Smooth muscle cell (in vitro differentiated cells): ENCODE measurements around the gene PDZD11. TPM values are rescaled to one million over a fixed set of nuclear protein-coding genes. Genes with fewer than 3 reads are reported as not detected.

Experiments used
- DNase-seq: peaks from one replicate; lab custom pipeline; 2025; ENCODE audit not compliant: unreplicated experiment; lab: John Stamatoyannopoulos, UW
- H2AFZ ChIP-seq: fragments of 200-600 bp; sonication (generic); 2 replicates; pipeline ENCODE4 v1.6.0; 2016; ENCODE audit warnings: antibody characterized with exemption, low read depth, mild to moderate bottlenecking
- H3F3A ChIP-seq: fragments of 200-600 bp; sonication (generic); 2 replicates; pipeline ENCODE4 v1.6.0; 2017; ENCODE audit warnings: antibody characterized with exemption, low read depth
- H3K27ac ChIP-seq: fragments of 200-600 bp; sonication (generic); 2 replicates; pipeline ENCODE4 v1.5.1; 2016; ENCODE audit warnings: low read depth, mild to moderate bottlenecking
- H3K27me3 ChIP-seq: fragments of 200-600 bp; sonication (generic); 2 replicates; pipeline ENCODE4 v1.6.1; 2016; ENCODE audit warnings: low read depth, mild to moderate bottlenecking
- H3K36me3 ChIP-seq: fragments of 200-600 bp; sonication (generic); 2 replicates; pipeline ENCODE4 v1.5.1; 2016; ENCODE audit warnings: low read depth
- H3K4me1 ChIP-seq: fragments of 200-600 bp; sonication (generic); 2 replicates; pipeline ENCODE4 v1.5.1; 2016; ENCODE audit warnings: low read depth
- H3K4me2 ChIP-seq: fragments of 200-600 bp; sonication (generic); 2 replicates; pipeline ENCODE4 v1.6.0; 2016; ENCODE audit warnings: mild to moderate bottlenecking
- H3K4me3 ChIP-seq: fragments of 200-600 bp; sonication (generic); 2 replicates; pipeline ENCODE4 v1.5.1; 2016; ENCODE audit warnings: mild to moderate bottlenecking
- H3K79me2 ChIP-seq: fragments of 200-600 bp; sonication (generic); 2 replicates; pipeline ENCODE4 v1.6.0; 2016; ENCODE audit warnings: low read depth, mild to moderate bottlenecking
- H3K9ac ChIP-seq: fragments of 200-600 bp; sonication (generic); 2 replicates; pipeline ENCODE4 v1.6.0; 2016; ENCODE audit warnings: low read depth
- H3K9me3 ChIP-seq: fragments of 200-600 bp; sonication (generic); replicated peaks from 2 replicates; pipeline ENCODE4 v1.5.1; 2016; ENCODE audit warnings: low read depth
- H4K20me1 ChIP-seq: fragments of 200-600 bp; sonication (generic); 2 replicates; pipeline ENCODE4 v1.6.0; 2016; ENCODE audit warnings: low read depth
- WGBS: methylation state at CpG from one replicate; pipeline ENCODE4 v1.1.7; 2016; ENCODE audit warnings: low lambda C conversion rate; 5-methylcytosine and 5-hydroxymethylcytosine counted together
- polyA plus RNA-seq: library from polyadenylated mRNA; unstranded; fragments of >200 nt; fragmentation: Nextera tagmentation; extraction: Ambion mirVana; gene quantifications from 2 replicates; pipeline ENCODE4 v1.2.1, GENCODE V29; 2016
- total RNA-seq: library from RNA; depleted of rRNA; stranded (reverse); fragments of >200 nt; gene quantifications from 2 replicates; pipeline ENCODE4 v1.2.3, GENCODE V29; 2014
- TF ChIP-seq, protein P1 (sequence below): fragments of 200-600 bp; sonication (generic); IDR thresholded peaks from 2 replicates; pipeline ENCODE4 v1.5.1; 2017; ENCODE audit warnings: borderline replicate concordance, mild to moderate bottlenecking, antibody characterized with exemption; ENCODE audit not compliant: insufficient read depth, poor library complexity, severe bottlenecking

PDZD11 gene
- total and polyA plus RNA-seq, 2 experiments from 2014 or later: 63.1 to 69.7 TPM

DNA sequence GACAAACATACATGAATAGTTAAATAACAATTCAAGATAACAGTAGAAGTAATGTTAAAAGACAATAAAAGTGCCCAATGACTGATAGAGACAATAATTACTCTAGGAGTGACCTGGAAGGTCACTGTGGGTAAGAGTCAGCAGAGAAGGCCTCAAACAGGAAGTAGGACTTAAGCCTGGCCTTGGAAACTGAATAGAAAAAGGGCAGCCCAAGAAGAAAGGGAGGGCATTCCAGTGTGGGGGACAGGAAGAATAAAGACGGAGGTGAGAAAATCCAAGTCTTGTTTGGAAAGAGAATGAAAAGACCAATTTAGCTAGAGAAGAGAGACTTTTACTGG is 35.7 kb downstream of the PDZD11 start:
- H2AFZ ChIP-seq: no peak overlapping the region
- H3K9ac ChIP-seq: peak overlapping the region; percentile 17
- 79% methylated on average over 1 of the region's 1 CpG for WGBS
- no peaks in the 10 kb centered on the region for H3F3A ChIP-seq
- H3K4me2 ChIP-seq: no peak overlapping the region
- DNase-seq: no peak
- H3K79me2 ChIP-seq: no peaks in the 10 kb centered on the region
- no peaks in the 10 kb centered on the region for H3K36me3 ChIP-seq
- H3K4me1 ChIP-seq: no peaks in the 10 kb centered on the region
- TF ChIP-seq, protein P1, sequence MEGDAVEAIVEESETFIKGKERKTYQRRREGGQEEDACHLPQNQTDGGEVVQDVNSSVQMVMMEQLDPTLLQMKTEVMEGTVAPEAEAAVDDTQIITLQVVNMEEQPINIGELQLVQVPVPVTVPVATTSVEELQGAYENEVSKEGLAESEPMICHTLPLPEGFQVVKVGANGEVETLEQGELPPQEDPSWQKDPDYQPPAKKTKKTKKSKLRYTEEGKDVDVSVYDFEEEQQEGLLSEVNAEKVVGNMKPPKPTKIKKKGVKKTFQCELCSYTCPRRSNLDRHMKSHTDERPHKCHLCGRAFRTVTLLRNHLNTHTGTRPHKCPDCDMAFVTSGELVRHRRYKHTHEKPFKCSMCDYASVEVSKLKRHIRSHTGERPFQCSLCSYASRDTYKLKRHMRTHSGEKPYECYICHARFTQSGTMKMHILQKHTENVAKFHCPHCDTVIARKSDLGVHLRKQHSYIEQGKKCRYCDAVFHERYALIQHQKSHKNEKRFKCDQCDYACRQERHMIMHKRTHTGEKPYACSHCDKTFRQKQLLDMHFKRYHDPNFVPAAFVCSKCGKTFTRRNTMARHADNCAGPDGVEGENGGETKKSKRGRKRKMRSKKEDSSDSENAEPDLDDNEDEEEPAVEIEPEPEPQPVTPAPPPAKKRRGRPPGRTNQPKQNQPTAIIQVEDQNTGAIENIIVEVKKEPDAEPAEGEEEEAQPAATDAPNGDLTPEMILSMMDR: no peak
- H4K20me1 ChIP-seq: no peaks in the 10 kb centered on the region
- no peaks in the 10 kb centered on the region for H3K27me3 ChIP-seq
- H3K27ac ChIP-seq: peak overlapping the region; percentile 87
- no peak overlapping the region for H3K4me3 ChIP-seq
- no peaks in the 10 kb centered on the region for H3K9me3 ChIP-seq

DNA sequence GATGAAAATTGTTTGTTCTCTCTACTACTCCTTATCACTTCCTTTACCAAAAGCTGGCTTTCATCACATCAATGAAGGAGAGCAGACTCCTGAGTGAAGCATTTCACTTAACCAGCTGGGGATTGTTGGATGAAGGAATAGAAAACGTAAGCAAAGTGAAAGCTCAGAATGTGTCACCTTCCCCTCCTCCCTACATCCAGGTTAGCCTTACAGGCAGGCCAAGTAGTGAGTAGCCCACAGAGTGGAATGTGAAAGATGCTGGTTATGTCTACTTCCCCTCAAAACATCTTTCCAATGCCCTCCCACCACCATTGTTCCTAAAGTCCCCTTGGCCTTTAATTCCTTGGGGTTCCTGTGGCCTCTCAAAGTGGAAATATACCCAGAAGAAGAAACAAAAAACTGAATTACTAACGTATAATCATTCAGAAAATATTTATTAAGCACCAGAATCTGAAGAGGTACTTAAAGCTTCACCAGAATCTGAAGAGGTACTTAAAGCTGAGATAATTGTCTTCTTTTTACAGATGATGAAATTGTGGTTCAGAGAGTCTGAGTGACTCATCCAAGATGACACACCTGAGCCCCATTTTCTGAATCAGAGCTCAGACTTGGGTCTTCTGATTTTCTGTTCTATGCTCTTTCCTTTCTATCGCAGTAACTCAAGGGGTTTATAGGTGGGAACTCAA is 36.2 kb downstream of the PDZD11 start:
- Histone ChIP-seq H3F3A (no peaks in the 10 kb centered on the region), H3K9me3 (no peaks in the 10 kb centered on the region), H3K4me3 (no peak overlapping the region), H3K36me3 (no peaks in the 10 kb centered on the region), H3K4me1 (no peaks in the 10 kb centered on the region), H3K4me2 (no peak overlapping the region), H3K27me3 (no peaks in the 10 kb centered on the region), H3K79me2 (no peaks in the 10 kb centered on the region), H2AFZ (no peak overlapping the region), H3K9ac (peak overlapping the region; percentile 17), H4K20me1 (no peaks in the 10 kb centered on the region), H3K27ac (peak overlapping the region; percentile 87)
- TF ChIP-seq, protein P1: no peak
- DNase-seq: no peak
- WGBS: 63% methylated on average over 3 of the region's 3 CpGs

DNA sequence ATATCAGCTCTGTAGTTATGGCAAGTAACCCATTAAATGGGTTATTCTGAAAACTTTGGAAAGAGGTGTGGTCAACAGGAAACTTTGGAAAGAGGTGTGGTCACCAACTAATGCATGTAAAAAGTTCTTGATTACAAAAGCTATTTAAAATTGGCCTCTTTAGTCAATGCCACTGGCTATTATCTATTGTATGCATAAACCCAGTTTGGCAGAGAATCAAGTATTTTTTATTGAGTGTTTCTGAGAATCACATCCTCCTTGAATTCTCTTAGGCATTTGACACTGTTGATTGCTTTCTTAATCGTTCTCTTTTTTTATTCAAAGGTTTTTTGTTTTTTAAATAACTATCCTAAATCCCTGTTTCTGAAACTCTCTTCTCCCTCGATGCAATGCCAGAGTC is 37.2 kb downstream of the PDZD11 start:
- no peaks in the 10 kb centered on the region for H3F3A ChIP-seq
- TF ChIP-seq, protein P1: no peak
- no peak overlapping the region for H3K27ac ChIP-seq
- no peaks in the 10 kb centered on the region for H3K79me2 ChIP-seq
- H3K4me1 ChIP-seq: no peaks in the 10 kb centered on the region
- H4K20me1 ChIP-seq: no peaks in the 10 kb centered on the region
- no peak overlapping the region for H2AFZ ChIP-seq
- H3K9ac ChIP-seq: no peak overlapping the region
- no peak overlapping the region for H3K4me2 ChIP-seq
- no peaks in the 10 kb centered on the region for H3K9me3 ChIP-seq
- H3K4me3 ChIP-seq: no peak overlapping the region
- 59% methylated on average over 2 of the region's 2 CpGs for WGBS
- H3K36me3 ChIP-seq: no peaks in the 10 kb centered on the region
- DNase-seq: no peak
- no peaks in the 10 kb centered on the region for H3K27me3 ChIP-seq

DNA sequence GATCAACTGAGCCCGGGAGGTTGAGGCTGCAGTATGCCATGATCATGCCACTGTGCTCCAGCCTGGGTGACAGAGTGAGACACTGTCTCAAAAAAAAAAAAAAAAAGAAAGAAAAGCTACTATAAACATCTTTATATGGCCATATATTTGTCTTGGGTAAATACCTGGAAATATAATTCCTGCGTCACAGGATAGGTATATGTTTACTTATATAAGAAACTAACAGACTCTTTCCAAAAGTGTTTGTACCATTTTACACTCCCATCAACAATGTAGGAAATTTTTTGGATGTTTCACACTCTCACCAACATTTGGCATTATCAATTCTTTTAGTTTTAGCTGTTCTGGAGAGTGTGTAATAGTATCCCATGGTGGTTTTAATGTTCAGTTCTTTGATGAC is 42.5 kb downstream of the PDZD11 start:
- Histone ChIP-seq H3K9ac (no peak overlapping the region), H2AFZ (no peak overlapping the region), H3F3A (no peaks in the 10 kb centered on the region), H4K20me1 (no peaks in the 10 kb centered on the region), H3K79me2 (no peaks in the 10 kb centered on the region), H3K4me1 (no peaks in the 10 kb centered on the region), H3K27ac (no peak overlapping the region), H3K36me3 (no peaks in the 10 kb centered on the region), H3K9me3 (no peaks in the 10 kb centered on the region), H3K4me2 (no peak overlapping the region), H3K4me3 (no peak overlapping the region), H3K27me3 (no peaks in the 10 kb centered on the region)
- TF ChIP-seq, protein P1: no peak
- WGBS: 94% methylated on average over 2 of the region's 2 CpGs
- no peak for DNase-seq
